MM.1S (cell line): ENCODE measurements around the gene FGFRL1.

ENCODE experiments used
- DNase-seq: peaks from one replicate; pipeline ENCODE4 v3.0.0-alpha.2; 2015
- H2AFZ ChIP-seq: fragments of 300-600 bp; sonication (generic); 2 replicates; pipeline ENCODE4 v1.6.0; 2016; ENCODE audit warnings: antibody characterized with exemption, low read length
- H3F3A ChIP-seq: fragments of 300-600 bp; sonication (generic); 2 replicates; pipeline ENCODE4 v1.6.1; 2016; ENCODE audit warnings: mild to moderate bottlenecking, antibody characterized with exemption, low read length, moderate library complexity, mixed read lengths; ENCODE audit not compliant: insufficient read depth
- H3K27ac ChIP-seq: fragments of 300-600 bp; sonication (generic); 2 replicates; pipeline ENCODE4 v1.5.1; 2016; ENCODE audit warnings: mild to moderate bottlenecking, low read length
- H3K27me3 ChIP-seq: fragments of 300-600 bp; sonication (generic); replicated peaks from 2 replicates; pipeline ENCODE4 v1.6.0; 2016; ENCODE audit warnings: low read length; ENCODE audit not compliant: insufficient read depth
- H3K36me3 ChIP-seq: fragments of 300-600 bp; sonication (generic); replicated peaks from 2 replicates; pipeline ENCODE4 v1.6.1; 2016; ENCODE audit warnings: mild to moderate bottlenecking, low read length, mixed read lengths; ENCODE audit not compliant: insufficient read depth
- H3K4me1 ChIP-seq: fragments of 300-600 bp; sonication (generic); 2 replicates; pipeline ENCODE4 v1.6.1; 2016; ENCODE audit warnings: low read length, mixed read lengths
- H3K4me2 ChIP-seq: fragments of 300-600 bp; sonication (generic); 2 replicates; pipeline ENCODE4 v1.6.0; 2016; ENCODE audit warnings: low read depth, low read length
- H3K4me3 ChIP-seq: fragments of 300-600 bp; sonication (generic); 2 replicates; pipeline ENCODE4 v1.5.1; 2016; ENCODE audit warnings: low read length, mixed read lengths
- H3K79me2 ChIP-seq: fragments of 300-600 bp; sonication (generic); 2 replicates; pipeline ENCODE4 v1.6.1; 2016; ENCODE audit warnings: mixed run types, low read length, mixed read lengths
- H3K9ac ChIP-seq: fragments of 300-600 bp; sonication (generic); 2 replicates; pipeline ENCODE4 v1.6.1; 2016; ENCODE audit warnings: low read length, mixed read lengths
- H3K9me2 ChIP-seq: fragments of 300-600 bp; sonication (generic); replicated peaks from 2 replicates; pipeline ENCODE4 v1.6.1; 2016; ENCODE audit warnings: mild to moderate bottlenecking, low read length, mixed read lengths; ENCODE audit not compliant: insufficient read depth
- H3K9me3 ChIP-seq: fragments of 300-600 bp; sonication (generic); replicated peaks from 2 replicates; pipeline ENCODE4 v1.6.1; 2016; ENCODE audit warnings: mild to moderate bottlenecking, low read length, mixed read lengths; ENCODE audit not compliant: insufficient read depth
- H4K20me1 ChIP-seq: fragments of 300-600 bp; sonication (generic); 2 replicates; pipeline ENCODE4 v1.6.1; 2016; ENCODE audit warnings: mild to moderate bottlenecking, low read length, moderate library complexity, mixed read lengths; ENCODE audit not compliant: insufficient read depth
- CTCF ChIP-seq: fragments of 300-600 bp; sonication (generic); IDR thresholded peaks from 2 replicates; pipeline ENCODE4 v1.5.1; 2016; ENCODE audit warnings: antibody characterized with exemption, low read length, mixed read lengths
- EZH2 ChIP-seq: fragments of 300-600 bp; sonication (generic); optimal IDR thresholded peaks from 2 replicates; pipeline ENCODE3; 2017; ENCODE audit warnings: low read depth, mild to moderate bottlenecking, antibody characterized with exemption, low read length, mixed read lengths
- EZH2phosphoT487 ChIP-seq: fragments of 300-600 bp; sonication (generic); IDR thresholded peaks from 2 replicates; pipeline ENCODE4 v1.6.1; 2018; ENCODE audit warnings: antibody characterized with exemption, low read length

FGFRL1 gene

GRCh38 chr4:1057403-1057745 lies 45.9 kb downstream of the FGFRL1 start:
- Histone ChIP-seq H3K79me2 (no peaks in the 10 kb centered on the region), H3K36me3 (no peaks in the 10 kb centered on the region), H3K4me1 (no peaks in the 10 kb centered on the region), H3K9me2 (no peaks in the 10 kb centered on the region), H3K27me3 (peaks cover 30% of the 10 kb centered on the region), H2AFZ (no peak overlapping the region), H4K20me1 (no peaks in the 10 kb centered on the region), H3K9ac (no peak overlapping the region), H3K9me3 (no peaks in the 10 kb centered on the region), H3K27ac (no peak overlapping the region), H3K4me2 (no peak overlapping the region), H3K4me3 (no peak overlapping the region), H3F3A (no peaks in the 10 kb centered on the region)
- DNase-seq, result no peak
- TF ChIP-seq CTCF (no peak), EZH2 (no peak), EZH2phosphoT487 (no peak)

- Histone ChIP-seq H3K4me1 (no peaks in the 10 kb centered on the region), H3K9ac (no peak overlapping the region), H3K4me2 (no peak overlapping the region), H3K4me3 (no peak overlapping the region), H4K20me1 (no peaks in the 10 kb centered on the region), H3K9me2 (no peaks in the 10 kb centered on the region), H2AFZ (no peak overlapping the region), H3K27ac (no peak overlapping the region), H3K36me3 (no peaks in the 10 kb centered on the region), H3K27me3 (peaks cover 28% of the 10 kb centered on the region), H3F3A (no peaks in the 10 kb centered on the region), H3K79me2 (no peaks in the 10 kb centered on the region), H3K9me3 (no peaks in the 10 kb centered on the region)
- TF ChIP-seq EZH2 (no peak), EZH2phosphoT487 (no peak), CTCF (no peak)
- no peak for DNase-seq
Measured at GRCh38 chr4:1058198-1058996, 47.0 kb downstream of the FGFRL1 start.

DNA sequence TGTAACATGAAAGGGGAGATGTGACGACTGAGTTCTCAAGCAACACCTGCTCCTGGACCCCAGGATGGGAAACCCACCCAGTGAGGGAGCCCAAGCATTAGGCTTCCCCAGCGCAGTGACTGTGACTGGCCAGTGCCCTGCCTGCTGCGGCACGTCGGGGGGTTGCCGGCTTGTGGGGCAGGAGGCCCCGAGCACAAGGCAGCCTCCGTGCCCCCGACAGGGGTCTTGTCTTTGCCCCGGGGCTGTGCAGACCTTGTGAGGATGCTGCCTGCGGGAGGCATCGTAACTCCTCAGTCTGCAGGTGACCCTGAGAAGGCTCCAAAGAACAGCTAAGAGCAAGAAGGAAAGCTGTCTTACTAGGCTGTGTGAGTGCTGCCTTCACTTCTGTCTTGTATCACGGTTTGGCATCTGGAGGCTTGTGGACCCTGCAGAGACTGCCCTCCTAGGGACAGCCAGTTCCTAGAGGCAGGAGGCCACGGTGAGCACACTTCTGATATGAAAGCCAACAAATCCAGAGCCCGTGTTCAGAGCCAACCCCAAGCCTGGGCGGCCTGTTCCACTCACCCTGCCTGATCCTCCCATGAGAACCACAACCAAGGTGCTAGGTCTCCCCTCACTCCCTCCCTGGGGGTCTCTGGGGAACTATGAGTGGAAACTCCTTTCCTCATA lies 47.7 kb downstream of the FGFRL1 start:
- no peaks in the 10 kb centered on the region for H3K36me3 ChIP-seq
- no peak overlapping the region for H3K4me3 ChIP-seq
- H3K27me3 ChIP-seq, result peaks cover 28% of the 10 kb centered on the region
- no peak for DNase-seq
- no peak overlapping the region for H2AFZ ChIP-seq
- no peak overlapping the region for H3K27ac ChIP-seq
- H3K4me2 ChIP-seq, result no peak overlapping the region
- no peaks in the 10 kb centered on the region for H3K79me2 ChIP-seq
- no peak overlapping the region for H3K9ac ChIP-seq
- no peaks in the 10 kb centered on the region for H3K9me2 ChIP-seq
- no peak for TF ChIP-seq CTCF
- TF ChIP-seq EZH2, result no peak
- TF ChIP-seq EZH2phosphoT487, result no peak
- no peaks in the 10 kb centered on the region for H4K20me1 ChIP-seq
- H3F3A ChIP-seq, result no peaks in the 10 kb centered on the region
- H3K4me1 ChIP-seq, result no peaks in the 10 kb centered on the region
- no peaks in the 10 kb centered on the region for H3K9me3 ChIP-seq
